Spinal cord (tissue), 10 donors: Measurements from ENCODE around the gene PDZD7. TPM values are rescaled to one million over a fixed set of nuclear protein-coding genes. Genes with fewer than 3 reads are reported as not detected.

Experiments used
- DNase-seq, 6 donors: peaks; one replicate each; pipeline versions ENCODE4 v3.0.0 to v3.0.0-alpha.2; 2013 to 2015; ENCODE audit warnings: low spot score in 6 of 6, low read depth in 4 of 6
- H3K27ac ChIP-seq: one replicate; pipeline ENCODE4 v1.5.1; 2013; ENCODE audit warnings: low read depth, low read length, control low read depth
- H3K27me3 ChIP-seq: one replicate; pipeline ENCODE4 v1.6.1; 2013; ENCODE audit warnings: low read length; ENCODE audit not compliant: control insufficient read depth, insufficient read depth
- H3K36me3 ChIP-seq: one replicate; pipeline ENCODE4 v1.6.1; 2013; ENCODE audit warnings: low read length; ENCODE audit not compliant: control insufficient read depth, insufficient read depth
- H3K4me1 ChIP-seq: one replicate; pipeline ENCODE4 v1.6.1; 2013; ENCODE audit warnings: low read length; ENCODE audit not compliant: control insufficient read depth, insufficient read depth
- H3K4me3 ChIP-seq: one replicate; pipeline ENCODE4 v1.5.1; 2013; ENCODE audit warnings: low read depth, low read length, control low read depth
- H3K9me3 ChIP-seq: one replicate; pipeline ENCODE4 v1.6.1; 2013; ENCODE audit warnings: low read length; ENCODE audit not compliant: control insufficient read depth, insufficient read depth
- WGBS: methylation state at CpG from one replicate; pipeline ENCODE4 v1.1.5; 2013; ENCODE audit warnings: missing lambda C conversion rate; ENCODE audit not compliant: insufficient coverage; 5-methylcytosine and 5-hydroxymethylcytosine counted together
- polyA plus RNA-seq, 2 donors: library from polyadenylated mRNA; unstranded; fragments of 120-200 nt; gene quantifications; one replicate each; pipeline ENCODE4 v1.2.1, GENCODE V29; 2013; ENCODE audit not compliant: insufficient read length in 2 of 2
- total RNA-seq, 2 donors: library from RNA; depleted of rRNA in 1 of 2; stranded (reverse); fragments of 120-200 nt in 1 of 2; fragments of >200 nt in 1 of 2; gene quantifications; one replicate each; pipeline versions ENCODE4 v1.2.3 to v1.2.4, GENCODE V29; 2013 to 2014
- donor health status: healthy.

PDZD7 gene
- total and polyA plus RNA-seq, 4 donors = 5.0 to 13.9 (median 9.6) TPM

- no peak for DNase-seq
- H3K27ac ChIP-seq = no peak overlapping the region
- 62% methylated on average over 10 of the region's 13 CpGs for WGBS
- H3K27me3 ChIP-seq = no peaks in the 10 kb centered on the region
- H3K4me1 ChIP-seq = peaks cover 23% of the 10 kb centered on the region
- H3K36me3 ChIP-seq = peaks cover 23% of the 10 kb centered on the region
- no peak overlapping the region for H3K4me3 ChIP-seq
- no peaks in the 10 kb centered on the region for H3K9me3 ChIP-seq
These were observed 58.6 kb downstream of the PDZD7 start for GRCh38 chr10:100972115-100972903.

DNA sequence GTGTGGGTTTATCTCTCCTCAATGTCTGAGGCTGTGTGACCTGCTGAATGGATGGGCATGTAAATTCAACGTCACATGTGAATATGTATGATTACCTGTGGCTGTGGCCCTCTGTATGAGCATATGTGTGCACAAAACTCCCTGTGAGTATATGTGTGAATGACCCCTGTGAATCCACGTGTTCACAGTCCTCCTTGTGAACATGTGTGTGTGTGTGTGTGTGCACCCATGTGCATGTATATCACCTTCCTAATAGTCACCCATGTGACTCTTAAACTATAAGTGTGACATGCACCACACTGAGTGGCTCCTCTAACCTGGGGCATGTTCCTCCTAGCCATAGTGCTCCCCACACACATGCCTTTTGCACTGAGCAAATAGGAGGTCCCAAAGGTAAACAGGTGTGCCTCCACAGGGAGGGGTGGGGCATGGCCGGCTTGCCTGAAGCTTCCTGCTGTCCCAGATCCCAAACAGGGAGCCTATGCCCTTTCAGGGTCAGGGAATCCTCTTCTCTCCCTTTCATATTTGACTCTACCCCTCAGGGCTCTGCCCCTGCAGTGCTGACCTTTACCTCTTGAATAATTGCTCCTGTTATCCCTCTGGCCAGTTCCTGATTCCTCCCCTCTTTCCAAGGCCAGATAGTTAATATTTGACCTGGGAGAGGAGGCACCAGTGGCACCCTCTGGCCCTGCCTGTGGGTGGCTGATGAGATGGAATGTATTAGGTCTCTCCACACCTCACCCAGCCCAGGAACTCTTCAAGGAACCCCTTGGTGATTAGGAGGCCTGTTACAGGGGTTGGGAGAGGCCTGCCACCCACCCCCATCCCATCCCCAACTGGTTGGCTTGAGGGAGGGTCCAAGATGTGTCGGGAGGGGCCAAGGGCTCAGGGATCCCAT is 59.8 kb downstream of the PDZD7 start:
- no peak overlapping the region for H3K27ac ChIP-seq
- H3K4me3 ChIP-seq = no peak overlapping the region
- no peak for DNase-seq
- WGBS = 69% methylated on average over 3 of the region's 4 CpGs
- no peaks in the 10 kb centered on the region for H3K9me3 ChIP-seq
- H3K27me3 ChIP-seq = no peaks in the 10 kb centered on the region
- H3K36me3 ChIP-seq = peaks cover 20% of the 10 kb centered on the region
- peaks cover 23% of the 10 kb centered on the region for H3K4me1 ChIP-seq

GRCh38 chr10:100970076-100970913 is 60.6 kb downstream of the PDZD7 start:
- peaks cover 23% of the 10 kb centered on the region for H3K4me1 ChIP-seq
- H3K27ac ChIP-seq = no peak overlapping the region
- H3K9me3 ChIP-seq = no peaks in the 10 kb centered on the region
- no peaks in the 10 kb centered on the region for H3K27me3 ChIP-seq
- peaks cover 21% of the 10 kb centered on the region for H3K36me3 ChIP-seq
- peak in 2 of 6 donors; percentile 38 to 63 for DNase-seq
- peak overlapping the region; percentile 30 for H3K4me3 ChIP-seq
- no CpG with 5 or more reads among the region's 13 CpGs for WGBS

GRCh38 chr10:100969187-100970075 is 61.5 kb downstream of the PDZD7 start, which contains the start of gene SEMA4G:
Gene SEMA4G (plus strand): TSS chr10:100969504. CDS start chr10:100972913, 3,409 bp downstream.
- peak within 1 kb of the TSS; percentile 30 for H3K4me3 ChIP-seq
- H3K36me3 ChIP-seq = peaks cover 21% of the 10 kb centered on the region
- peak; percentile 15 to 87 (median 39) for DNase-seq
- no peaks in the 10 kb centered on the region for H3K27me3 ChIP-seq
- H3K27ac ChIP-seq = no peak within 1 kb of the TSS
- WGBS = 0% methylated on average over 51 of the region's 70 CpGs
- no peaks in the 10 kb centered on the region for H3K9me3 ChIP-seq
- H3K4me1 ChIP-seq = peaks cover 23% of the 10 kb centered on the region

DNA sequence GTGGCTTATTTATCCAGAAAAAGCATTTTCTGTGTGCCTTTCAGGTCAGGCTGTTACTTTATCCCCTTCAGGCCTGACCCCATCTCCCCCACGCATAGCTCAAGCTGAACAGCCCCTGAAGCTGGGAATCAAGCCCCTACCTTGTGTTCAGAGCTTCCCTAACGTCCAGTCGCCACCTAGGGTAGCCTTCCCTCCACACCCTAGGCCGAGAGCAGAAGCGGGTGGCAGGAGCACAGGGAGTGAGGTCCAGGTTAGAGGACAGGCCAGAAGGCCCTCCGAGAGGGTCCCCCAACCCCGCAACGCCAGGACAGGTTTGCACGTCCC is 62.1 kb downstream of the PDZD7 start:
- H3K36me3 ChIP-seq = peaks cover 16% of the 10 kb centered on the region
- WGBS = 14% methylated on average over 8 of the region's 9 CpGs
- no peak for DNase-seq
- no peaks in the 10 kb centered on the region for H3K9me3 ChIP-seq
- H3K27ac ChIP-seq = no peak overlapping the region
- no peaks in the 10 kb centered on the region for H3K27me3 ChIP-seq
- peaks cover 23% of the 10 kb centered on the region for H3K4me1 ChIP-seq
- peak overlapping the region; percentile 30 for H3K4me3 ChIP-seq

- Histone ChIP-seq H3K4me1 (peaks cover 23% of the 10 kb centered on the region), H3K27me3 (no peaks in the 10 kb centered on the region), H3K4me3 (no peak overlapping the region), H3K9me3 (no peaks in the 10 kb centered on the region), H3K36me3 (peaks cover 10% of the 10 kb centered on the region), H3K27ac (no peak overlapping the region)
- WGBS = 100% methylated on average over 1 of the region's 2 CpGs
- peak in 1 of 6 donors; percentile 51 for DNase-seq
These were observed 62.7 kb downstream of the PDZD7 start for GRCh38 chr10:100968062-100968736.

- DNase-seq = no peak
- WGBS = 79% methylated on average over 2 of the region's 2 CpGs
- H3K4me1 ChIP-seq = peaks cover 23% of the 10 kb centered on the region
- no peak overlapping the region for H3K4me3 ChIP-seq
- peaks cover 3% of the 10 kb centered on the region for H3K36me3 ChIP-seq
- no peak overlapping the region for H3K27ac ChIP-seq
- H3K9me3 ChIP-seq = no peaks in the 10 kb centered on the region
- H3K27me3 ChIP-seq = no peaks in the 10 kb centered on the region
These were observed 63.6 kb downstream of the PDZD7 start for GRCh38 chr10:100967332-100967731.

DNA sequence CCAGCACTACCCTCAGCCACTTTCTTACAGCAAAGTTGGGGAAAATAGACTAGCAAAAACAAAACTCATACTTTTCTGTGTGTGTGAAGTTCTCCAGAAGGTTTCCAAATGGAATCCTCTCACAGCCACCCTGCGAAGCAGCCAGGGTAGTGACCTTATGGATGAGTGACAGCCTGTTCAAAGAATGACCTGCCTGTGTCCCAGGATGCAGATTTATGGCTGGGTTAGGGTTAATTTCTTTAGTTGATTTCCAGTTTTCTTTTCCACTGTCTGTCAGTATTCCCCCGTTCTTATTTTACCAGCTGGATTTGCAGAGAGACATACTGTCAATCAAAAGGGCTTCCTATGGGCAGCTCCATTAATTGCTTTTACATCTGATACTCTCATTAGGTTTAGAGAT is 64.0 kb downstream of the PDZD7 start:
- no peak for DNase-seq
- H3K4me3 ChIP-seq = no peak overlapping the region

More for the DNA sequence above, 64.0 kb downstream of the PDZD7 start:
- no peak overlapping the region for H3K27ac ChIP-seq
- H3K36me3 ChIP-seq = peaks cover 3% of the 10 kb centered on the region
- H3K9me3 ChIP-seq = no peaks in the 10 kb centered on the region
- WGBS = no CpG with 5 or more reads among the region's 2 CpGs
- H3K27me3 ChIP-seq = no peaks in the 10 kb centered on the region
- H3K4me1 ChIP-seq = peaks cover 20% of the 10 kb centered on the region
